Activated CD8-positive, alpha-beta T cell treated with anti-CD3 and anti-CD28 coated beads for 36 hours (primary cell): ENCODE measurements around the gene FXR2. TPM values are rescaled to one million over a fixed set of nuclear protein-coding genes. Genes with fewer than 3 reads are reported as not detected.

ENCODE experiments used
- ATAC-seq: fragments of 200-7000 bp; cut with Tn5 transposase; one replicate; pipeline ENCODE4 v1.10.0; 2021; ENCODE audit warnings: mild to moderate bottlenecking, moderate library complexity
- CTCF ChIA-PET: fragments of 350-600 bp; sonication (Branson Sonifier 250); formaldehyde crosslinking; loops from one replicate; lab custom pipeline; 2021; ENCODE audit warnings: antibody characterized with exemption; lab: Charles Lee
- POLR2A ChIA-PET: fragments of 350-600 bp; sonication (Branson Sonifier 250); formaldehyde crosslinking; loops from one replicate; lab custom pipeline; 2021; ENCODE audit warnings: antibody characterized with exemption; lab: Charles Lee
- DNase-seq: peaks from one replicate; pipeline ENCODE4 v3.0.0-alpha.2; 2020
- H3K27ac Mint-ChIP-seq: one replicate; pipeline ENCODE4 v1.8.0; 2021; ENCODE audit warnings: mild to moderate bottlenecking, mixed read lengths
- H3K27me3 Mint-ChIP-seq: one replicate; pipeline ENCODE4 v1.8.0; 2021; ENCODE audit warnings: mixed read lengths
- H3K36me3 Mint-ChIP-seq: one replicate; pipeline ENCODE4 v1.8.0; 2021; ENCODE audit warnings: low read depth, mixed read lengths
- H3K4me1 Mint-ChIP-seq: one replicate; pipeline ENCODE4 v1.8.0; 2021; ENCODE audit warnings: low read depth, mixed read lengths
- H3K4me3 Mint-ChIP-seq: one replicate; pipeline ENCODE4 v1.8.0; 2021; ENCODE audit warnings: mild to moderate bottlenecking, moderate library complexity, mixed read lengths
- H3K9me3 Mint-ChIP-seq: one replicate; pipeline ENCODE4 v1.8.0; 2021; ENCODE audit warnings: mixed read lengths
- CTCF ChIP-seq: fragments of 200-600 bp; IDR thresholded peaks from one replicate; pipeline ENCODE4 v1.8.0; 2022; ENCODE audit warnings: antibody characterized with exemption, mild to moderate bottlenecking
- intact Hi-C: fragments of 100-400 bp; cut with micrococcal nuclease; formaldehyde crosslinking; loops from one replicate; pipeline ENCODE4 v1.10.0; 2022
- total RNA-seq, 2 experiments: library from RNA; stranded (reverse); gene quantifications; one replicate each; pipeline ENCODE4 v1.2.3, GENCODE V29; 2021

The FXR2 gene
- total RNA-seq, 2 experiments from 2014 or later = 28.6 to 33.1 TPM

GRCh38 chr17:7572588-7573323 is 41.9 kb downstream of the FXR2 start:
- TF ChIP-seq CTCF = no peak
- ChIA-PET CTCF (interaction anchor here (1.0 to 3.5 kb wide), 2 partner anchors 12 to 16 kb away, joined by 3 to 28 read pairs; partner anchors contain the start of gene SENP3), POLR2A (interaction anchor here (0.7 to 12.0 kb wide), 23 partner anchors 11 to 285 kb away, joined by 3 to 195 read pairs (median 4); partner anchors contain the start of genes ACAP1, ATP1B2, CD68 and CYB5D1)
- Mint-ChIP-seq H3K4me1 (peaks cover 45% of the 10 kb centered on the region), H3K9me3 (no peaks in the 10 kb centered on the region), H3K36me3 (peaks cover 78% of the 10 kb centered on the region), H3K4me3 (peak overlapping the region; percentile 98), H3K27me3 (peaks cover 1% of the 10 kb centered on the region), H3K27ac (peak overlapping the region; percentile 100)
- intact Hi-C loops = loop anchor here (10.0 kb wide), 1 partner anchor 282 kb away; the partner anchor contains the start of genes CYB5D1, NAA38 and TMEM88
- ATAC-seq (peak; percentile 92), DNase-seq (peak; percentile 99)

- H3K36me3 Mint-ChIP-seq = peaks cover 78% of the 10 kb centered on the region
- H3K9me3 Mint-ChIP-seq = no peaks in the 10 kb centered on the region
- H3K4me3 Mint-ChIP-seq = peak overlapping the region; percentile 98
- CTCF ChIA-PET = interaction anchor here (1.4 to 3.5 kb wide), 2 partner anchors 11 to 17 kb away, joined by 4 to 28 read pairs; partner anchors contain the start of genes SENP3 and SOX15
- DNase-seq (no peak), ATAC-seq (no peak)
- POLR2A ChIA-PET = interaction anchor here (0.9 to 12.0 kb wide), 17 partner anchors 11 to 285 kb away, joined by 3 to 195 read pairs (median 4); partner anchors contain the start of genes CD68, CYB5D1, FXR2 and MPDU1
- H3K4me1 Mint-ChIP-seq = peaks cover 43% of the 10 kb centered on the region
- H3K27me3 Mint-ChIP-seq = peaks cover 1% of the 10 kb centered on the region
- intact Hi-C loops = loop anchor here (10.0 kb wide), 1 partner anchor 283 kb away; the partner anchor contains the start of genes CYB5D1, NAA38 and TMEM88
- H3K27ac Mint-ChIP-seq = peak overlapping the region; percentile 100
- TF ChIP-seq CTCF = no peak
Observed at GRCh38 chr17:7572338-7572587, 42.4 kb downstream of the FXR2 start.

- DNase-seq (no peak), ATAC-seq (no peak)
- Mint-ChIP-seq H3K4me3 (no peak overlapping the region), H3K36me3 (peaks cover 68% of the 10 kb centered on the region), H3K27ac (peak overlapping the region; percentile 79), H3K27me3 (peaks cover 1% of the 10 kb centered on the region), H3K4me1 (peaks cover 28% of the 10 kb centered on the region), H3K9me3 (no peaks in the 10 kb centered on the region)
- intact Hi-C loops = loop anchor here (10.0 kb wide), 1 partner anchor 284 kb away; the partner anchor contains the start of genes CYB5D1, NAA38 and TMEM88
- no peak for TF ChIP-seq CTCF
- ChIA-PET CTCF (interaction anchor here (0.9 to 3.5 kb wide), 5 partner anchors 9 to 134 kb away, joined by 3 to 28 read pairs (median 4); partner anchors contain the start of genes SENP3 and TP53), POLR2A (interaction anchor here (0.9 to 12.0 kb wide), 5 partner anchors 9 to 257 kb away, joined by 5 to 195 read pairs (median 71); partner anchors contain the start of genes CD68, MPDU1, SENP3 and SOX15)
Observed at GRCh38 chr17:7570351-7570750, 44.3 kb downstream of the FXR2 start.

- TF ChIP-seq CTCF = no peak
- Mint-ChIP-seq H3K4me1 (peaks cover 21% of the 10 kb centered on the region), H3K27ac (peak overlapping the region; percentile 6), H3K4me3 (no peak overlapping the region), H3K36me3 (peaks cover 66% of the 10 kb centered on the region), H3K27me3 (peaks cover 1% of the 10 kb centered on the region), H3K9me3 (no peaks in the 10 kb centered on the region)
- intact Hi-C loops = loop anchor here (10.0 kb wide), 1 partner anchor 215 kb away; the partner anchor contains the start of genes KCTD11 and TMEM95
- ChIA-PET CTCF (interaction anchor here (0.9 to 3.5 kb wide), 5 partner anchors 8 to 133 kb away, joined by 3 to 28 read pairs (median 3); partner anchors contain the start of gene SENP3), POLR2A (interaction anchor here (1.0 to 12.0 kb wide), 4 partner anchors 8 to 260 kb away, joined by 3 to 195 read pairs (median 53); partner anchors contain the start of genes CD68, MPDU1, SENP3 and SOX15)
- DNase-seq = no peak
- ATAC-seq = no peak
Observed at GRCh38 chr17:7569571-7569970, 45.1 kb downstream of the FXR2 start.
